Endometrium (tissue), 2 donors: ENCODE data around the gene AFF2.
"Not testable (repeated sequence)": the region's sequence is repeated elsewhere in the genome, so short reads cannot be mapped to it uniquely, and the experiment has no call there.

Source experiments
- FAIRE-seq: peaks from 2 replicates; lab custom pipeline; 2012; peaks lifted over from hg19 to GRCh38; lab: Jason Lieb, UNC
- donor health status: control.
- donor health status: control.

The AFF2 gene

GRCh38 chrX:148865277-148866210 is 365.1 kb downstream of the AFF2 start:
- FAIRE-seq = no peak

GRCh38 chrX:148867596-148867995 is 367.2 kb downstream of the AFF2 start:
- no peak for FAIRE-seq

DNA sequence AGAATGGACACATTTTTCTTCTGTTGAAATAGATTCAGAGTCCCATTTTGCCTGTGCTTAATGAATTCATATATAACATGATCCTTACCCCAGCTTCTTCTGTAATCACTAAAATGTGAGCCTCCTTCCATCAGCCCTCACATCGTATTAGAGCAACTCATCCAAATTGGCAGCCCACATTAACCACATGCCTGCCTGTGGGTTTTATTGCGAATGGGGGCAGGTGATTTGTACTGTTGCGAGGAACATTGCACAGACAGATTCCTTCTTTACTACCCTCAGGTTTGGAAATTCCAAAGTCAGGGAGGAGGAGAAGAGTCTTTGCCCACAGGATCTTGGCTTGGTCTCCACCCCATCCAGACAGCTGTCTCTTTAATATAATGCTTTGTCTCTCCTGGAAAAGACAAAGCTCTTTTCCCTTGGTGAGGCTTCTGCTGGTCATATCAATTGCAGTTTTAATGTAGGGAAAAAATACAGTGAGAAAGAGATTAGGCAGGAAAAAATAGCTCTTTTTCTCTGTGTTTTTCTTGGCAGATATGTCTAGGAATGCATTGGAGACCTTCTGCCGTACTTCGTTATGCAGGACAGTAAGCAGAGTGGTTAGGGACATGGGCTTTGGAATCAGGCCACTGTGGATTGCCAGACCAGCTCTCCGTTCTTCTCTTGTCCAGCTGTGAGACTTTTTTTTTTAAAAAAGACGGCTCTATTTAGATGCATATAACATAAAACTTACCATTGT is 371.2 kb downstream of the AFF2 start:
- no peak for FAIRE-seq

DNA sequence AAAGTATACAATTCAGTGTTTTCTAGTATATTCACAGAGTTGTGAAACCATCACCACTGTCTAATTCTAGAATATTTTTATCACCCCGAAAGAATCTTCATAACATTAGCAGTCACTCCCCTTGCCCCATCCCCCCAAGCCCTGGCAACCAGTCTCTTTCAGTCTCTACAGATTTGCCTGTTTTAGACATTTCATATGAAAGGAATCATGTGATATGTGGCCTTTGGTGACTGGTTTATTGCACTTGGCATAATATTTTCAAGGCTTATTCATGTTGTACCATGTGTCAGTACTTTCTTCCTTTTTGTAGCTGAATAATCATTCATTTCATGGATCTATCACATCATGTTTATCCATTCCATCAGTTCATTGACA is 371.7 kb downstream of the AFF2 start:
- no peak for FAIRE-seq

DNA sequence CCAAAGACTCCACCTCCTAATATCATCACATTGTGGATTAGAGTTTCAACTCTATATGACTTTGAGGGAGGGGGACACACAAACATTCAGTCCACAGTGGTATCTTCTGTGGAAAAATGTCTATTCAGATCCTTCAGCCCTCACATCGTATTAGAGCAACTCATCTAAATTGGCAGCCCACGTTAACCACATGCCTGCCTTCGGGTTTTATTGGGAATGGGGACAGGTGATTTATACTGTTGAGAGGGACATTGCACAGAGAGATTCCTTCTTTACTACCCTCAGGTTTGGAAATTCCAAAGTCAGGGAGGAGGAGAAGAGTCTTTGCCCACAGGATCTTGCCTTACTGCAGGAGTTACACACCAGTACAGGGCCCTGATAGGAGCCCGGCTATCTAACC is 372.5 kb downstream of the AFF2 start:
- FAIRE-seq = no peak

- FAIRE-seq = no peak
Measured at GRCh38 chrX:148874636-148875246, 374.3 kb downstream of the AFF2 start.

- FAIRE-seq = no peak
Measured at GRCh38 chrX:148878371-148878770, 378.0 kb downstream of the AFF2 start.

DNA sequence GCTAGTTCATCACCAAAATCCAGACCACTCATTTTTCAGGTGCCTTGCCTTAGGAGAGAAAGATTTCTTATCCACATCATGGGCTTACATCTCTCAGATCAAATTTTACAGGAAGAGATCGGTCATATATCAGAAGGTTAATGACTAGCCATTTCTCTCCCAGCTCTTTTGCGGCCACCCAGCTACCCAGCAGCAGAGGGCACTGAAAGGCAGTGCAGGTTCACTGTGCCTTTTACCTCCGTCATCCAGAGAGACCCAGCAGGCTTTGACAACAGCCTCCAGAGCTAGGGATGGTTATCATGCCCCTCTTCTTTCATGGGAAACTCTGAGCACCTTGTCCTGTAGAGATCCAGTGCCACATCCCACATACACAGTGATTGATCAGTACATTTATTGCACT is 384.8 kb downstream of the AFF2 start:
- no peak for FAIRE-seq

- FAIRE-seq = no peak
Measured at GRCh38 chrX:148893395-148893794, 393.0 kb downstream of the AFF2 start.

- no peak for FAIRE-seq
Measured at GRCh38 chrX:148902581-148902980, 402.2 kb downstream of the AFF2 start.

- no peak for FAIRE-seq
Measured at GRCh38 chrX:148903176-148903575, 402.8 kb downstream of the AFF2 start.

DNA sequence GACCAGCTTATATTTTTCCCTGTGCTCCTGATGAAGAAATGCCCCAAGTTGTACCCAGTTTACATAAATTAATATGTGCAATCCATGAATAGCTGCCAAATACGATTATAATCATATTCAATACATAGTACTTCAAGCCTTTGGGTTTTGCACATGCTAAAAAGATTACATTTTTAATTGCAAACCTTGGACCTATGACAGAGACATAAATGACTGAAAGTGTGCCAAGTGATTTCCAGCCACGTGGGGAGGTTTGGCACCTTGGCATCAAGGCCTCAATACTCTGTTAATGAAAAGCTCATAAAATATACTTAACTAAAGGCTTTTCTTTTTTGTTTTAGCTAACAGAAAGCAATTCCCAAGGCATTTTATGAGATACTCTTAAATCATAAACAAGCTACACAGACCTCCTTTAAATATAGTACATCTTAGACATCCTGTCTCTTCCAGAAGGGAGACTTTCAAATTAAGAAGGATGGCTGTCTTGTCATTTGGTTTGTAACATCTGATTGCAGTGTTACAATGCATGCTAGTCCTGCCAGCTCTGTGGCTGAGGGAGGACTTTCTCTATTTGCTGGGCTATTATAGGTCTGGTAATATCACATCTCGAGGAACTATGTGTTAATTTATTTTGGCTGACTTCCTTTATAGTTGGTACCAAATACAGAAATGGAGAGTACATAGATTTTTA is 404.1 kb downstream of the AFF2 start:
- no peak for FAIRE-seq

DNA sequence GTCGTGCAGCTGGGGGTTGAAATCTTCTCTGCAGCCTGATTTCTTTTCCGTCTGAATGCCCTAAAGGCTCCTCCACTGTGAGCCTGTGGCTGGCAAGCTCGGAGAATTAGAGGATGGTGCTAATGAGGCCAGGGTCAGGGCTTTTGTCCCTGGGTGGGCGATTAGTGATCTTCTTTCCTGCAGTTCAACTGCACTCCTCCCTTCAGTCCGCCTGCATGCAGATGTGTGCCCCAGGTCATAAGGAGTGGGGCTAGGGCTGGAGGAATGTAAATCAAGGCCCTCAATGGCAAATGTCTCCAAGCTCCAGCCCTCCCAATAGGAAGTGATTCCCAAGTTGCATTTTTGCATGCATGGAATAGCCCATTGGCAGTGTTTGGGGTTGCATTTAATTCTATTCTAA is 405.0 kb downstream of the AFF2 start:
- FAIRE-seq = no peak

DNA sequence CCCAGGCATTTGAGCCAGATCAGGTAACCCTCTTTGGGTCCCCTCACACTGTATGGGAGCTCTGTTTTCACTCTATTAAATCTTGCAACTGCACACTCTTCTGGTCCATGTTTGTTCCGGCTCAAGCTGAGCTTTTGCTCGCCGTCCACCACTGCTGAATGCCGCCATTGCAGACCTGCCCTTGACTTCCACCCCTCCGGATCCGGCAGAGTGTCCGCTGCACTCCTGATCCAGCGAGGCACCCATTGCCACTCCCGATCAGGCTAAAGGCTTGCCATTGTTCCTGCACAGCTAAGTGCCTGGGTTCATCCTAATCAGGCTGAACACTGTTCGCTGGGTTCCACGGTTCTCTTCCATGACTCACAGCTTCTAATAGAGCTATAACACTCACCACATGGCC is 406.2 kb downstream of the AFF2 start:
- FAIRE-seq = not testable (repeated sequence)

DNA sequence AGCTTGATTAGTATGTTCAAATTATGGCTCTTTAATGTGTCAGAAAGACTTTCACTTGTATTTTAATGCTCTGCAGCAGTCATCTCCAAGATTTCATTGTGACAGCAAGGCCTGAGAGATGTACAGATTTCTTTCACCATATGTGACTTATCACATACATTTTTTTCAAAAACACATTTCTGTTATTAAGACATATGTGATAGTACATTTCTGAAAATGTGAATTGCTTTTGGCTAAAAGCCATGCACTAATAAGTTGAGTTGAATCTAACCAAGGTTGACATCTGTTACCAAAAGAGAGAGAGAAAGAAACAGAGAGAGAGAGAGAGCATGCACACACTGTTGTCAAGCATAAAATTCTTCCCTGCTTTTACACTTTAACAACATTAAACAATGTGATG is 409.3 kb downstream of the AFF2 start:
- FAIRE-seq = no peak

- no peak for FAIRE-seq
Measured at GRCh38 chrX:148913971-148914370, 413.6 kb downstream of the AFF2 start.

GRCh38 chrX:148914783-148915182 is 414.4 kb downstream of the AFF2 start:
- no peak for FAIRE-seq

DNA sequence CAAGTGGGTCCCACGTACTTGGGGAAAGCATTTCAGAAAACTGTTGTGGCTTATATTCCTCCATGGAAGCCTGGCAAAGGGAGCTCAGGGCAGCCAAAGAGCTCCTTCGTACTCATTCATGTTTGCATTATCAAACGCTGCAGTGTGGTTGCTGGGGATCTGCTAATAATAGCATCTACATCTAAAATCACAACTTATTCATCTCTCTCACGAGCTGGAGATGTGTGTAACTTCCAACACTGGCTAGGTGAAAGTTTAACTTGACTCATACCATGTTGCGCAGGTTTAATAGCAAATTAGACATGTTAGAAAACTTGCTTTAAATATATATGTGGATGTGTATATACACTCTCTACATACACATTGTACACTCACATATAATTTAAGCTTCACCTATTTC is 415.1 kb downstream of the AFF2 start:
- no peak for FAIRE-seq

- no peak for FAIRE-seq
Measured at GRCh38 chrX:148917441-148917840, 417.0 kb downstream of the AFF2 start.

- no peak for FAIRE-seq
Measured at GRCh38 chrX:148923631-148924030, 423.2 kb downstream of the AFF2 start.

- no peak for FAIRE-seq
Measured at GRCh38 chrX:148926371-148926770, 426.0 kb downstream of the AFF2 start.

DNA sequence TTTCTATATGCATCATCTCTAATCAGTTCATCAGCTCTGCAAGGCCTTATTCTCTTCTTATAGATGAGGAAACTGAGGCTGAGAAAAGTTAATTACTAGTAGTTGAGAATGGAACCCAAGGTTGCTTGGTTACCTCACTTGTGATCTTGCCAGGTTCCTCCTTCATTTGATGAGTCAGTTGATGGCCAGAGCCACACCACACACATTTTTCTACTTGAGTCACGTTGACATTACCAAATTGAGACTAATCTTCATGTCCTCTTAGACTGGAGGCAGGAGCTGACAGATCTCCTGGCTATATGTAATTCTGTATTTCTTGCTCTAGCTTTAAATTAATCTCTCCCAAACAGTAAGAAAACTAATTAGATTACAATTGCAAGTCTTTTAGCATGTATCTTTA is 428.4 kb downstream of the AFF2 start:
- no peak for FAIRE-seq
